Ectodermal cell (in vitro differentiated cells): ENCODE measurements around the gene SUPT5H.
"Not testable (repeated sequence)": the region's sequence is repeated elsewhere in the genome, so short reads cannot be mapped to it uniquely, and the experiment has no call there.

Experiments used
- H3K27ac ChIP-seq: 2 replicates; pipeline ENCODE4 v1.7.0; 2013; ENCODE audit warnings: mild to moderate bottlenecking, low read depth, low read length; ENCODE audit not compliant: insufficient read depth, poor library complexity, severe bottlenecking
- H3K27me3 ChIP-seq: 2 replicates; pipeline ENCODE4 v1.7.0; 2013; ENCODE audit warnings: mild to moderate bottlenecking, low read length; ENCODE audit not compliant: insufficient read depth, control insufficient read depth, poor library complexity, severe bottlenecking
- H3K36me3 ChIP-seq: one replicate; pipeline ENCODE4 v1.7.0; 2013; ENCODE audit warnings: low read length; ENCODE audit not compliant: control insufficient read depth, insufficient read depth
- H3K4me1 ChIP-seq: one replicate; pipeline ENCODE4 v1.7.0; 2013; ENCODE audit warnings: low read length; ENCODE audit not compliant: control insufficient read depth, insufficient read depth
- H3K4me3 ChIP-seq: 2 replicates; pipeline ENCODE4 v1.7.0; 2013; ENCODE audit warnings: low read depth, low read length, control low read depth; ENCODE audit not compliant: insufficient read depth
- H3K9me3 ChIP-seq: 2 replicates; pipeline ENCODE4 v1.7.0; 2013; ENCODE audit warnings: mild to moderate bottlenecking, low read length, moderate library complexity; ENCODE audit not compliant: control insufficient read depth
- WGBS, 2 experiments: methylation state at CpG; one replicate each; pipeline ENCODE4 v1.1.7; 2013; ENCODE audit warnings: missing lambda C conversion rate in 2 of 2; 5-methylcytosine and 5-hydroxymethylcytosine counted together

Gene SUPT5H

DNA sequence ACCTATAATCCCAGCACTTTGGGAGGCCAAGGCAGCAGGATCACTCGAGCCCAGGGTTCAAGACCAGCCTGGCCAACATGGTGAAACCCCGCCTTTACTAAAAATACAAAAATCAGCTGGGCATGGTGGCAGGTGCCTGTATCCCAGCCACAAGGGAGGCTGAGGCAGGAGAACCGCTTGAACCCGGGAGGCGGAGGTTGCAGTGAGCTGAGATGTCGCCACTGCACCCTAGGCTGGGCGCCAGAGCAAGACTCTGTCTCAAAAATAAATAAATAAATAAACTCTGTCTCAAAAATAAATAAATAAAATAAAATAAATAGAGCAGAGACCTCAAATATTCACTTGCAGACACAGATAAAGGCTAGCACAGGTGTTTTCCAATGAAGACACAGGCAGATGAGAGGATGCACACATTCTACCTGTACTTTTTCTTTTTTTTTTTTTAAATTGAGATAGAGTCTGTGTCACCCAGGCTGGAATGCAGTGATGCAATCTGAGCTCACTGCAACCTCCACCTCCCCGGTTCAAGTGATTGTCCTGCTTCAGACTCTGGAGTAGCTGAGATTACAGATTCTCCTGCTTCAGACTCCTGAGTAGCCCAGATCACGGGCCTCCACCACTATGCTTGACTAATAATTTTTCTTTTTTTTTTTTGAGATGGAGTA, 7.0 kb upstream of the SUPT5H start:
- WGBS, 2 experiments, result 91 to 93% methylated on average over 8 to 9 of the region's 9 CpGs
- Histone ChIP-seq H3K4me1 (peaks cover 14% of the 10 kb centered on the region), H3K36me3 (peaks cover 14% of the 10 kb centered on the region)

DNA sequence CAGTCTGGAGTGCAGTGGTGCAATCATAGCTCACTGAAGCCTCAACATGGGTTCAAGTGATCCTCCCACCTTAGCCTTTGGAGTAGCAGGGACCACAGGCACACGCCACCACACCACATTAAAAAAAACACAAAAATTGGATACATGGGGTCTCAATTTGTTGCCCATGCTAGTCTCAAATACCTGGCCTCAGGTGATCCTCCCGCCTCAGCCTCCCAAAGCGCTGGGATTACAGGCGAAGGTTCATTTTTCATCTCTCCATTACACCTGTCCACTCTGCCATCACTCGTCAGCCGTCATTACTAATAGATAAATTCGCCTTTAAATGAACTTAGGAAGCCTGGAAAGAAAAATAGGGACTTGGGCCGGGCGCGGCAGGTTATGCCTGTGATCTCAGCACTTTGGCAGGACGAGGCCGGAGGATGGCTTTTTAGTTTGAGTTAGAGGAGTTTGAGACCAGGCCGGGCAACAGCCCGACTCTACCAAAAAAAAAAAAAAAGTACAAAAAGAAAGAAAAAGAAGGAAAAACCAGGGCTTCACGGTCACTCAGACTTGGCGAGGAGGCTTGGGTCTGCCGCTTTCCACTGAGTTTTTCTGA, 685 bp upstream of the SUPT5H start:
- 19 to 26% methylated on average over 17 of the region's 17 CpGs for WGBS, 2 experiments

More for the DNA sequence above, 7.0 kb upstream of the SUPT5H start:
- Histone ChIP-seq H3K27ac (no peak overlapping the region), H3K9me3 (no peaks in the 10 kb centered on the region), H3K4me3 (no peak overlapping the region), H3K27me3 (no peaks in the 10 kb centered on the region)

DNA sequence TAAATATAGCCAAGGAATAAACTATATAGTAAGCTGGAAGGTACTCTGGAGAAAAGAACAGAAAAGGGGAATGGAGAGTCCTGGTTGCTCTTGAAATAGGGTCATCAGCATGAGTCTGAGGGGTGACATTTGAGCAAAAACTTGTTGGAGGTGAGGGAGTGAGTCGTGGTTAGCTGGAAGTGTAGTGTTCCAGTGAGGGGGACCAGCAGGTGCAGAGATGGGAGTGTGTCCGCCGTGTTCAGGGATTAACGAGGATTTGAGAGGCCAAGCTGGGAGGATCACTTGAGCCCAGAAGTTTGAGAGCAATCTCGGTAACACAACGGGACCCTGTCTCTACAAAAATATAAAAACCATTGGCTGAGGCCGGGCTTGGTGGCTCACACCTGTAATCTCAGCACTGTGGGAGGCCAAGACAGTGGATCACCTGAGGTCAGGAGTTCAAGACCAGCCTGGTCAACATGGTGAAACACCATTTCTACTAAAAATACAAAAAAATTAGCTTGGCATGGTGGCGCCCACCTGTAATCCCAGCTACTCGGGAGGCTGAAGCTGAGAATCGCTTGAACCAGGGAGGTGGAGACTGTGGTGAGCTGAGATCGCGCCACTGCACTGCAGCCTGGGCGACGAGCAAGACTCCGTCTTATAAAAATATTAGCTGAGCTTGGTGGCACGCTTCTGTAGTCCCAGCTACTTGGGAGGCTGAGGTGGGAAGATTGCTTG, 1.1 kb downstream of the SUPT5H start:
- 90 to 93% methylated on average over 16 of the region's 16 CpGs for WGBS, 2 experiments
- no peaks in the 10 kb centered on the region for H3K9me3 ChIP-seq
- H3K4me1 ChIP-seq, result peaks cover 8% of the 10 kb centered on the region
- no peak overlapping the region for H3K27ac ChIP-seq
- H3K27me3 ChIP-seq, result no peaks in the 10 kb centered on the region
- H3K4me3 ChIP-seq, result peak overlapping the region; percentile 72
- no peaks in the 10 kb centered on the region for H3K36me3 ChIP-seq

More for the DNA sequence above, 685 bp upstream of the SUPT5H start:
- no peaks in the 10 kb centered on the region for H3K36me3 ChIP-seq
- H3K4me1 ChIP-seq, result peaks cover 8% of the 10 kb centered on the region
- peak overlapping the region; percentile 72 for H3K4me3 ChIP-seq
- no peaks in the 10 kb centered on the region for H3K9me3 ChIP-seq
- no peaks in the 10 kb centered on the region for H3K27me3 ChIP-seq
- peak overlapping the region; percentile 87 for H3K27ac ChIP-seq

DNA sequence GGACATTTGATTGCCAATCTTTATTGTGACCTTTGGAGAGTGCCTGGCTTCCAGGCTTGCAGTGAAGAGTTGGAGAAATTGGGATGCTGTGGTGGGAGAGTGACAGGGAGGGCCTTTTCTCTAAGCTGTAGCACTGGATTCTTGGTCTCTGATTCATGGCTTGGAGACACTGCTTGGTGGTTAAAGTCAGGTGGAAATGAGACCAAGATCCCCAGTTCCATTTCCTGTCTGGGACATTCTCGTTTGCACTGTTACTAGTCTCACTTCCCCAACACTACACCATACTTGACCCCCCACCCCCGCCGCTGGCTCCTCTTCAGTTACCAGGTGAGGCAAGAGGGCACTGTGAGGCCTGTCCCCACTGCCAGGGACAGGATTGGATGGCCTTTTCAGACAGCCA, 2.9 kb downstream of the SUPT5H start:
- no peak overlapping the region for H3K27ac ChIP-seq
- peaks cover 8% of the 10 kb centered on the region for H3K4me1 ChIP-seq
- 92 to 95% methylated on average over 3 of the region's 3 CpGs for WGBS, 2 experiments
- no peaks in the 10 kb centered on the region for H3K36me3 ChIP-seq
- H3K4me3 ChIP-seq, result no peak overlapping the region
- no peaks in the 10 kb centered on the region for H3K9me3 ChIP-seq
- H3K27me3 ChIP-seq, result no peaks in the 10 kb centered on the region

DNA sequence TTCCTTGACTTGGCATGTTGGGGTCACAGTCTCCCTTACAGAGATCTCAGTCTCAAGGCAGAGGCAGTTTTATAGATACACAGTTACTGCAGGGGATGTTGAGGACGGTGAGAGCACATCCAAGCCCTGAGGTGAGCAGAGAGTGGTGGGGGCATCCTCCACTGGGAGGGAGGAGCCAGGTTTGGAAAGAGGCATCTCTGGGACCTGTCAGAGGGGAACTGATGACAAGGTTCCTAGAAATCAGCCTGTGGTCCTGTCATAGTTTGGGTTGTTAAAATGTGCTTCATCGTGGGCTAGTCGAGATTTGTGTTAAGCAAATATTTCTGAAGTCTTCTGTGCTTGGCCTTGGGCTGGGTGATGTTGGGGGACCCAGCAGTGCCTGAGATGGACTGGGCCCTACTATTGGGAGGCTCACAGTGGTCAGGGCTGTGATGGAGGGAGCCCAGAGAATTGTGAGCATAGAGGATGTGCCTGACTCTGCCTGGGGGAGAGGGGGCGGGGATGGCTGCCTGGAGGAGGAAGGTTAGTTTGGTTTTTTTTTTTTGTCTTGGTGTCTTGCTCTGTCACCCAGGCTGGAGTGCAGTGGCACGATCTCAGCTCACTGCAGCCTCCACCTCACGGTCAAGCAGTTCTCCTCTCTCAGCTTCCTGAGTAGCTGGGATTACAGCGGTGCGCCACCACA, 3.9 kb downstream of the SUPT5H start:
- Histone ChIP-seq H3K27me3 (no peaks in the 10 kb centered on the region), H3K36me3 (peaks cover 6% of the 10 kb centered on the region), H3K4me1 (peaks cover 8% of the 10 kb centered on the region), H3K9me3 (no peaks in the 10 kb centered on the region), H3K27ac (no peak overlapping the region), H3K4me3 (no peak overlapping the region)
- WGBS, 2 experiments, result 93 to 94% methylated on average over 8 of the region's 8 CpGs

DNA sequence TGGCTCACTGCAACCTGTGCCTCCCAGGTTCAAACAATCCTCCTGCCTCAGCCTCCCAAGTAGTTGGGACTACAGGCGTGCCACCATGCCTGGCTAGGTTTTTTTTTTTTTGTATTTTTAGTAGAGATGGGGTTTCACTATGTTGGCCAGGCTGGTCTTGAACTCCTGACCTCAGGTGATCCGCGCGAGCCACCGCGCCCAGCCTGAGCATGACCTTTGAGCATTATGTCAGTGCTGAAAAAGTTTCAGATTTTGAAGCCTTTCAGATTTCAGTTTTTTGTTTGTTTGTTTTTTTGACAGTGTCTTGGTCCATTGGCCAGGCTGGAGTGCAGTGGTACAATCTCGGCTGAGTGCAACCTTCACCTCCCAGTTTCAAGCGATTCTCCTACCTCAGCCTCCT, 5.9 kb downstream of the SUPT5H start:
- WGBS, 2 experiments, result 93 to 95% methylated on average over 8 of the region's 8 CpGs
- H3K36me3 ChIP-seq, H3K4me3 ChIP-seq, H3K27ac ChIP-seq, H3K27me3 ChIP-seq, H3K9me3 ChIP-seq, H3K4me1 ChIP-seq: not testable (repeated sequence)

DNA sequence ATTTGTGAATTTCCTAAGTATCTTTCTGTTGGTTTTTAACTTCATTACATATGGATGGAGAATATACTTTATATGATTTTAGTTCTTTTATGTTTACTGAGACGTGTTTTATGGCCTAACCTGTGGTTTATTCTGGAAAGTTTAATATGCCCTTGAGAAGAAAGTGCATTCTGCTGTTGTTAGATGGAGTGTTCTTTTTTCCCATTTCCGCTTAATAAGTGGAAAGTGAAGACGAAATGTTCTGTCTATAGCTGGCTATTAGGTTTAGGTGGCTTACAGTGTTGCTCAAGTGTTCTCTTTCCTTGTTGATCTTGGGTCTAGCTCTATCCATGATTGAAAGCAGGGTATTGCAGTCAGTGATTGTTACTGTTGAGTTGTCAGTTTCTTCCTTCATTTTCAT, 18.0 kb downstream of the SUPT5H start:
- H3K27me3 ChIP-seq, result no peaks in the 10 kb centered on the region

DNA sequence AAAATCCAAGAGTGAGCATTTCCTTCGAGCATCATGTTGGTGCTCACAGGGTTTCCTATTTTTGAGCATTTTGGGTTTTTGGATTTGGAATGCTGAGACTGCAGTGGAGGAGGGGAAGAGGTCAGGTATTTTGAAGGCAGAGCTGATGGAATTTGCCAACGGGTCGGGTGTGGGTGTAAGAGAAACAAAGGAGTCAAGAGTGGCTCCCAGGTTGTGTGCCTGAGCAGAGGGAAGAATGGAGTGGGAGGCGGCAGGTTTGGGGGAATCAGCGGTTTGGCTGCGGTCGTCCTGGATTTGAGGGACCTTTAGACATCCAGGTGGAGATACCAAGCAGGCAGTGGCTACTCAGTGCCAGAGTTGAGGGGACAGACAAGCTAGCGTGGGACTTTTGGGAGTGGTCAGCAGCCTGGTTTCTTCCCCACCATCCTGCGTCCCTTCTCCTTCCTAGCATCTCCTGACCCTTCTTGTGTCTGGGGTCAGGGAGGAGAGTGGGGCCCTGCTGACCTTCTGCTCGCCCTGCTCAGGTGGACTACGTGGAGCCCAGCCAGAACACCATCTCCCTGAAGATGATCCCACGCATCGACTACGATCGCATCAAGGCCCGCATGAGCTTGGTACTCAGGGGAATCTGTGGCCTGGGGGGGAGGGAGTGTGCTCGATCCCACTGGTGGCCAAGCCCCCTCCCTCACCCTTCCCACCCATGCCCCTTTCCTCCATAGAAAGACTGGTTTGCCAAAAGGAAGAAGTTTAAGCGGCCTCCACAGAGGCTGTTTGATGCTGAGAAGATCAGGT, 20.8 kb downstream of the SUPT5H start:
- Histone ChIP-seq H3K27ac (no peak overlapping the region), H3K36me3 (peaks cover 53% of the 10 kb centered on the region), H3K4me1 (no peaks in the 10 kb centered on the region), H3K9me3 (no peaks in the 10 kb centered on the region), H3K4me3 (no peak overlapping the region), H3K27me3 (no peaks in the 10 kb centered on the region)
- 93 to 96% methylated on average over 18 of the region's 18 CpGs for WGBS, 2 experiments

More for the DNA sequence above, 18.0 kb downstream of the SUPT5H start:
- H3K27ac ChIP-seq, result no peak overlapping the region
- H3K4me1 ChIP-seq, result no peaks in the 10 kb centered on the region
- no peak overlapping the region for H3K4me3 ChIP-seq
- H3K36me3 ChIP-seq, result peaks cover 46% of the 10 kb centered on the region
- 95 to 96% methylated on average over 3 of the region's 3 CpGs for WGBS, 2 experiments
- H3K9me3 ChIP-seq, result no peaks in the 10 kb centered on the region

DNA sequence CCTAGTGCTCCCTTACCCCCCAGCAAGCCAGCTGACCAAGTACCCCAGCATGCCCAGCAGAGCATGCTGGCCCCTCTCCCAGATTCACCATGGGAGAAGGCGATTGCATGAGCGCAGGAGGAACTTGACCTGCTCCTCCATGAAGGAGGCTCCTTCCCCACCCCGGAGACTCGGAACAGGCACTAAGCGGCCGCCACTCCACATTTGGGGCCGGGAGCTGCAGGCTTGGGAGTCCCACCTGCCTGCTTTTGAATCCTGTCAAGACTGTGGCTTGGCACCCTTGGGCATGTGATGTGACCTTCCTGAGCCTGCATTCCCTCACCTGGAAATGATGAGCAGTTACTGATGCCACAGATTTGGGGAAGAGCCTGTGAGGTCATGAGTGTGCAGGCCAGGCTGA, 22.6 kb downstream of the SUPT5H start:
- peaks cover 61% of the 10 kb centered on the region for H3K36me3 ChIP-seq
- H3K9me3 ChIP-seq, result no peaks in the 10 kb centered on the region
- no peak overlapping the region for H3K27ac ChIP-seq
- H3K4me3 ChIP-seq, result no peak overlapping the region
- WGBS, 2 experiments, result 94 to 97% methylated on average over 7 of the region's 7 CpGs
- no peaks in the 10 kb centered on the region for H3K4me1 ChIP-seq
- H3K27me3 ChIP-seq, result no peaks in the 10 kb centered on the region
